ENCODE results near the gene LRRC4C.

DNA sequence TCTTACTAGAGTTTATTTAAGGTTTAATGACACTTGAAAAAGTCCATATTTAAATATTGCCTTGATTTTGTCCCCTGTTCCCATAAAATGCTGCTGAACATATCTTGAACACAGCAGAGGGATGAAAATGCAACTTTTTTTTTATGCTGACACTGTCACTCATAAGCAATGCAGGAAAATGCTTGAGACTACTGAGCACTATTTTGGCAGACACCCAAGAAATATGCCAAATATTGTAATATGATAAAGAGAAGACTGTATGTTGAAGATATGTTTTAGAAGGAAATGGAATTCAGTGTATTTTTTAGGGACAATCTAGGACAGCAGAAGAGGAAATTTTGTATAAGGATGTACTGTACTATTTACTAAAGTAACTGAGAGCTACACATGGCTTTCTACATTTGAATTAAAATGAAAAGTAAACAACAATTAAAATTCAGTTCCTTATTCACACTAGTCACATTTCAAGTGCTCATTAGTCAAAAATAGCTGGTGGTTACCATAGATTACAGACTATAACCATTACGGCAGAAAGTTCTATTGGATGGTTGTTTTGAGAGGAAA lies 58.6 kb downstream of the LRRC4C start:
- no peak for TF ChIP-seq CTCF (conservative IDR thresholded peaks at IDR 0.05; ENCODE audit: low read depth in 2 of 2)
- TF ChIP-seq EZH2 (IDR thresholded peaks at IDR 0.05; ENCODE audit: low read depth, unreplicated experiment) = no peak
- TF ChIP-seq, protein P1, sequence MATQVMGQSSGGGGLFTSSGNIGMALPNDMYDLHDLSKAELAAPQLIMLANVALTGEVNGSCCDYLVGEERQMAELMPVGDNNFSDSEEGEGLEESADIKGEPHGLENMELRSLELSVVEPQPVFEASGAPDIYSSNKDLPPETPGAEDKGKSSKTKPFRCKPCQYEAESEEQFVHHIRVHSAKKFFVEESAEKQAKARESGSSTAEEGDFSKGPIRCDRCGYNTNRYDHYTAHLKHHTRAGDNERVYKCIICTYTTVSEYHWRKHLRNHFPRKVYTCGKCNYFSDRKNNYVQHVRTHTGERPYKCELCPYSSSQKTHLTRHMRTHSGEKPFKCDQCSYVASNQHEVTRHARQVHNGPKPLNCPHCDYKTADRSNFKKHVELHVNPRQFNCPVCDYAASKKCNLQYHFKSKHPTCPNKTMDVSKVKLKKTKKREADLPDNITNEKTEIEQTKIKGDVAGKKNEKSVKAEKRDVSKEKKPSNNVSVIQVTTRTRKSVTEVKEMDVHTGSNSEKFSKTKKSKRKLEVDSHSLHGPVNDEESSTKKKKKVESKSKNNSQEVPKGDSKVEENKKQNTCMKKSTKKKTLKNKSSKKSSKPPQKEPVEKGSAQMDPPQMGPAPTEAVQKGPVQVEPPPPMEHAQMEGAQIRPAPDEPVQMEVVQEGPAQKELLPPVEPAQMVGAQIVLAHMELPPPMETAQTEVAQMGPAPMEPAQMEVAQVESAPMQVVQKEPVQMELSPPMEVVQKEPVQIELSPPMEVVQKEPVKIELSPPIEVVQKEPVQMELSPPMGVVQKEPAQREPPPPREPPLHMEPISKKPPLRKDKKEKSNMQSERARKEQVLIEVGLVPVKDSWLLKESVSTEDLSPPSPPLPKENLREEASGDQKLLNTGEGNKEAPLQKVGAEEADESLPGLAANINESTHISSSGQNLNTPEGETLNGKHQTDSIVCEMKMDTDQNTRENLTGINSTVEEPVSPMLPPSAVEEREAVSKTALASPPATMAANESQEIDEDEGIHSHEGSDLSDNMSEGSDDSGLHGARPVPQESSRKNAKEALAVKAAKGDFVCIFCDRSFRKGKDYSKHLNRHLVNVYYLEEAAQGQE (IDR thresholded peaks at IDR 0.05; ENCODE audit: unreplicated experiment) = no peak
- no peak for TF ChIP-seq POLR2AphosphoS5 (IDR thresholded peaks at IDR 0.05; ENCODE audit: low read depth)
- TF ChIP-seq NANOG (IDR thresholded peaks at IDR 0.05; ENCODE audit: borderline replicate concordance) = no peak
- TF ChIP-seq CREB1 (CRISPR knock-in tag; IDR thresholded peaks at IDR 0.05; ENCODE audit: low read depth) = no peak
- TF ChIP-seq EZH2phosphoT487 (IDR thresholded peaks at IDR 0.05; ENCODE audit: unreplicated experiment) = no peak
- no peak for TF ChIP-seq JUNB (IDR thresholded peaks at IDR 0.05; ENCODE audit: unreplicated experiment)

Data from GM23338 (cell line).